ENCODE results near the gene GRB2. TPM values are rescaled to one million over a fixed set of nuclear protein-coding genes. Genes with fewer than 3 reads are reported as not detected.

GRB2 gene
- total and polyA plus RNA-seq, 2 experiments from 2014 or later, result 82.7 to 101 TPM

DNA sequence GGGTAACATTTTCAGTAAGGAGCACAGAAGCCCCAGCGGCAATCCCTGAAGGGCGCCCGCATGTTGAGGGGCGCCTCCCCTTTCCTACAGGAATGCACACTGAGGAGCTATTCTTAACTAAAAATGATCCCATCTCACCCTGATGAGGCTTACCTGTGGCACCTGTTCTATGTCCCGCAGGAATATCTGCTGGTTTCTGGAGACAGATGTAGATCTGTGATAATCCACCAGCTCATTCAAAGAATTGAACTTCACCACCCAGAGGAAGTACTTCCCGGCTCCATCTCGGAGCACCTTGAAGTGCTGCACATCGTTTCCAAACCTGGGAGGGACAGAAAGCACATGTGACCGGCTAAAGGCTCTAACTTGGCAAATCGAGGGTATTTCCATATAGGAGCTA, 84.0 kb downstream of the GRB2 start:
- Histone ChIP-seq H3K4me1 (ENCODE audit: insufficient read depth) (no peaks in the 10 kb centered on the region), H3K27me3 (no peaks in the 10 kb centered on the region), H3K9me2 (replicated peaks; ENCODE audit: insufficient read depth) (no peaks in the 10 kb centered on the region), H2AFZ (no peak overlapping the region), H3K79me2 (peaks cover 9% of the 10 kb centered on the region), H3K4me2 (no peak overlapping the region), H3K9me3 (ENCODE audit: low read depth) (no peaks in the 10 kb centered on the region), H4K20me1 (ENCODE audit: insufficient read depth, poor library complexity, severe bottlenecking) (no peaks in the 10 kb centered on the region), H3K4me3 (no peak overlapping the region), H3K36me3 (replicated peaks; ENCODE audit: insufficient read depth, low read depth) (no peaks in the 10 kb centered on the region), H3K27ac (no peak overlapping the region)
- WGBS (ENCODE audit: low lambda C conversion rate, missing lambda C conversion rate), result 86% methylated on average over 10 of the region's 10 CpGs
- no peak for DNase-seq (ENCODE audit: low spot score)
- TF ChIP-seq EZH2phosphoT487 (IDR thresholded peaks at IDR 0.05; ENCODE audit: low read depth, severe bottlenecking, unreplicated experiment) (no peak), EZH2 (IDR thresholded peaks at IDR 0.05; ENCODE audit: borderline replicate concordance) (no peak)
- TF ChIP-seq, protein P1, sequence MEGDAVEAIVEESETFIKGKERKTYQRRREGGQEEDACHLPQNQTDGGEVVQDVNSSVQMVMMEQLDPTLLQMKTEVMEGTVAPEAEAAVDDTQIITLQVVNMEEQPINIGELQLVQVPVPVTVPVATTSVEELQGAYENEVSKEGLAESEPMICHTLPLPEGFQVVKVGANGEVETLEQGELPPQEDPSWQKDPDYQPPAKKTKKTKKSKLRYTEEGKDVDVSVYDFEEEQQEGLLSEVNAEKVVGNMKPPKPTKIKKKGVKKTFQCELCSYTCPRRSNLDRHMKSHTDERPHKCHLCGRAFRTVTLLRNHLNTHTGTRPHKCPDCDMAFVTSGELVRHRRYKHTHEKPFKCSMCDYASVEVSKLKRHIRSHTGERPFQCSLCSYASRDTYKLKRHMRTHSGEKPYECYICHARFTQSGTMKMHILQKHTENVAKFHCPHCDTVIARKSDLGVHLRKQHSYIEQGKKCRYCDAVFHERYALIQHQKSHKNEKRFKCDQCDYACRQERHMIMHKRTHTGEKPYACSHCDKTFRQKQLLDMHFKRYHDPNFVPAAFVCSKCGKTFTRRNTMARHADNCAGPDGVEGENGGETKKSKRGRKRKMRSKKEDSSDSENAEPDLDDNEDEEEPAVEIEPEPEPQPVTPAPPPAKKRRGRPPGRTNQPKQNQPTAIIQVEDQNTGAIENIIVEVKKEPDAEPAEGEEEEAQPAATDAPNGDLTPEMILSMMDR (IDR thresholded peaks at IDR 0.05; ENCODE audit: poor library complexity), result no peak

DNA sequence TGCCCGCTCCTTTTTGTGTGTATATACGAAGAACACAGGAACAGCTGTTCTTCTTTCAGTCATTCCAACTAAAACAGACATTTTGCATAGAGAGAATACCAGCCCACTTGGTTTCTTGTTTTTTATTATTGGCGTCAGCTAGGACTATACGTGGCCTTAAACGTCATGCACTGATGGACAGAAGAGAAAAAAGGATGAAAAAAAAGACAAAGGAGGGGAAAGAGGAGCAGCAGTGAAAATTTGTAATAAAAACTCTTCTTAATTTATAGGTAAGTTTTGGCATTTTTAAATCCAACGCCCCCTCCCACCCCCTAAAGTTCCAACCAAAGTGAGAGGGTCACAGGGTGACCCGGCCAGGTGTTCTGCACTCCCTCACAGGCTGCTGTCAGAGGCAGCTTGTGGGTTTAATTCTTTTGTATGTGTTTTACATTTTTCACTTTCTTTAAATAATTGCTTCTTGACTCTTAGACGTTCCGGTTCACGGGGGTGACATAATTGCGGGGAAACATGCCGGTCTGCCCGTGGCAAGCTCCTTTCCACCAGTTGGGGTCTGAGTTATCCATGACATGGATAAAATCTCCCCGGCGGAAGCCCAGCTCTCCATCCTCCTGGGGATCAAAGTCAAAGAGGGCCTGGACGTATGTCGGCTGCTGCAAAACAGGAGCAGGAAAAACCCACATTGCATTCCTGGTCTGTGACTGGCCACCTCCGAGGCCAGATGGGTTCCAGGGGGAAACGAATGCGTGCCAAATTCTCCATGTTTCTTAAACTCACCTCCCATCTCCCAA, 85.4 kb downstream of the GRB2 start:
- no peak for TF ChIP-seq EZH2 (IDR thresholded peaks at IDR 0.05; ENCODE audit: borderline replicate concordance)
- TF ChIP-seq, protein P1 (IDR thresholded peaks at IDR 0.05; ENCODE audit: poor library complexity), result no peak
- no peak for TF ChIP-seq EZH2phosphoT487 (IDR thresholded peaks at IDR 0.05; ENCODE audit: low read depth, severe bottlenecking, unreplicated experiment)
- no peak overlapping the region for H2AFZ ChIP-seq
- H3K27me3 ChIP-seq, result no peaks in the 10 kb centered on the region
- no peak for DNase-seq (ENCODE audit: low spot score)
- whole genome bisulfite sequencing (ENCODE audit: low lambda C conversion rate, missing lambda C conversion rate), result 86% methylated on average over 20 of the region's 20 CpGs
- H3K4me2 ChIP-seq, result no peak overlapping the region
- no peak overlapping the region for H3K27ac ChIP-seq
- peaks cover 9% of the 10 kb centered on the region for H3K79me2 ChIP-seq
- H3K36me3 ChIP-seq (replicated peaks; ENCODE audit: insufficient read depth, low read depth), result no peaks in the 10 kb centered on the region
- no peak overlapping the region for H3K4me3 ChIP-seq
- H3K9me3 ChIP-seq (ENCODE audit: low read depth), result no peaks in the 10 kb centered on the region
- H4K20me1 ChIP-seq (ENCODE audit: insufficient read depth, poor library complexity, severe bottlenecking), result no peaks in the 10 kb centered on the region
- H3K9me2 ChIP-seq (replicated peaks; ENCODE audit: insufficient read depth), result no peaks in the 10 kb centered on the region
- H3K4me1 ChIP-seq (ENCODE audit: insufficient read depth), result no peaks in the 10 kb centered on the region

DNA sequence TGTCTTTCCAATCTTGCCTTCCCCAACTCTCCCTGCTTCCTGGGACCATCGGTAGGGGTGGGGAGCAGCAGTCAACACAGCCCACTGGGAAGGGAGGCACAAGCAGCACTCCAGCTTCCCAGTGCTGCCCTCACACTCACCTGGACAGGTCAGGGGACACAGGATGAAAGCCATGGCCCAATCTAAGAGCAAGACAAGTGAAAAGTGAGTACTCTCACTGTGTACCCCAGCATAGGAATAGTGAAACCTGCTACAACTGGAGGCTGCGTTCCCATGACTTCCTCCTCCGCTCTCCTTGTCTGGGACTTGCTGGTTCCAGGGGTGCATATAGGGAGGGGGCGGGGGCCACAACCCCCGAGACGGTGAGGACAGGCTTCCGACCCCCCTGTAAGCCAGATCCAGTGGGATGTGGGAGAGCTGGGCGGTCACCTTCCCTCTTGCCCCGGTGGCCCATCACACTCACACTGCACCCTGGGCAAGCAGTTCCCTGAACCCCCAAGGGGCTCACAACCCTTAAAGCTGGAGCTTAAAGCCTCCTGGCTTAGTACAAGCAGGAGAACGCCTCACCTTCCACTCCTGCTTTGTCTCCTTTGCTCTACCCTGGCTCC, 86.8 kb downstream of the GRB2 start:
- Histone ChIP-seq H3K9me3 (ENCODE audit: low read depth) (no peaks in the 10 kb centered on the region), H3K4me3 (no peak overlapping the region), H3K4me1 (ENCODE audit: insufficient read depth) (no peaks in the 10 kb centered on the region), H3K36me3 (replicated peaks; ENCODE audit: insufficient read depth, low read depth) (no peaks in the 10 kb centered on the region), H3K4me2 (no peak overlapping the region), H3K27me3 (no peaks in the 10 kb centered on the region), H2AFZ (no peak overlapping the region), H4K20me1 (ENCODE audit: insufficient read depth, poor library complexity, severe bottlenecking) (no peaks in the 10 kb centered on the region), H3K27ac (no peak overlapping the region), H3K9me2 (replicated peaks; ENCODE audit: insufficient read depth) (no peaks in the 10 kb centered on the region), H3K79me2 (peaks cover 9% of the 10 kb centered on the region)
- WGBS (ENCODE audit: low lambda C conversion rate, missing lambda C conversion rate), result 94% methylated on average over 9 of the region's 10 CpGs
- TF ChIP-seq EZH2 (IDR thresholded peaks at IDR 0.05; ENCODE audit: borderline replicate concordance) (no peak), EZH2phosphoT487 (IDR thresholded peaks at IDR 0.05; ENCODE audit: low read depth, severe bottlenecking, unreplicated experiment) (no peak)
- TF ChIP-seq, protein P1 (IDR thresholded peaks at IDR 0.05; ENCODE audit: poor library complexity), result no peak
- no peak for DNase-seq (ENCODE audit: low spot score)
